Thoracic aorta (tissue), 2 donors: ENCODE data around the gene PRRC2C. TPM values are rescaled to one million over a fixed set of nuclear protein-coding genes. Genes with fewer than 3 reads are reported as not detected.

Experiments
- ATAC-seq: fragments of 150-250 bp; one replicate; pipeline ENCODE4 v1.8.0; 2017; ENCODE audit warnings: low read depth; ENCODE audit not compliant: insufficient number of reproducible peaks, low FRiP score
- DNase-seq: peaks from one replicate; pipeline ENCODE4 v3.0.0-alpha.2; 2020; ENCODE audit warnings: low spot score
- H3K27ac ChIP-seq, 2 donors: fragments of 200-600 bp; sonication (generic); 1 replicate in 1 of 2; 2 replicates in 1 of 2; pipeline ENCODE4 v1.5.1; 2016; ENCODE audit warnings: mild to moderate bottlenecking in 2 of 2, moderate library complexity in 2 of 2
- H3K27me3 ChIP-seq: fragments of 200-600 bp; sonication (generic); replicated peaks from 2 replicates; pipeline ENCODE4 v1.6.0; 2016; ENCODE audit warnings: mild to moderate bottlenecking; ENCODE audit not compliant: insufficient read depth
- H3K36me3 ChIP-seq: fragments of 200-600 bp; sonication (generic); one replicate; pipeline ENCODE4 v1.5.1; 2016
- H3K4me1 ChIP-seq, 2 donors: fragments of 200-600 bp; sonication (generic); 1 replicate in 1 of 2; 2 replicates in 1 of 2; pipeline versions ENCODE4 v1.5.1 to v1.6.0; 2016; ENCODE audit warnings: low read depth in 2 of 2, mild to moderate bottlenecking in 1 of 2; ENCODE audit not compliant: control insufficient read depth in 1 of 2
- H3K4me3 ChIP-seq: fragments of 200-600 bp; sonication (generic); 2 replicates; pipeline ENCODE4 v1.5.1; 2016; ENCODE audit warnings: mild to moderate bottlenecking
- H3K9me3 ChIP-seq: fragments of 200-600 bp; sonication (generic); 2 replicates; pipeline ENCODE4 v1.5.1; 2016
- total RNA-seq, 2 donors: library from RNA; depleted of rRNA; stranded (reverse); fragments of >200 nt; gene quantifications; one replicate each; pipeline versions ENCODE4 v1.1.0 to v1.2.3, GENCODE V29; 2016
- TF ChIP-seq, protein P1 (sequence below): fragments of 200-600 bp; sonication (generic); IDR thresholded peaks from one replicate; pipeline ENCODE4 v1.5.1; 2019; ENCODE audit warnings: antibody characterized with exemption

PRRC2C gene
- total RNA-seq, 2 donors from 2014 or later: 73.9 to 127 TPM

DNA sequence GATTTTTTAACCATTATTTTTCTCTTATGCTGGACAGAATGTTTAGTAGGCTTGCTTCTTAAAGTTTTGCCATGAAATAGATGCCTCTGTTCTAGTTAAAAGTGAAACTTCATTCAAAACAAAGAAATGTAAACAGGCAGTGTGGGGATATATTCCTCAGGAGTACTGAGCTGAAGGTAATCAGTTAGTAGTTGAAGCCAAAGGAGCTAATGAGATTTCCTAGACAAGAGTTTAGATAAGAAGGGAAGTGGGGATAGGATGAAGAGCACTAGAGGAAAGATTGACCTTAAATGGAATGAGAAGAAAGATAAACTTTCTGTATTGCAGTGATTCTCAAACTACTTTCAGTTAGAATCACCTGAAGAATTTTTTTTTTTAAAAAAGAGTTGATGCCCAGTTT lies 23.9 kb downstream of the PRRC2C start:
- no peak for DNase-seq

DNA sequence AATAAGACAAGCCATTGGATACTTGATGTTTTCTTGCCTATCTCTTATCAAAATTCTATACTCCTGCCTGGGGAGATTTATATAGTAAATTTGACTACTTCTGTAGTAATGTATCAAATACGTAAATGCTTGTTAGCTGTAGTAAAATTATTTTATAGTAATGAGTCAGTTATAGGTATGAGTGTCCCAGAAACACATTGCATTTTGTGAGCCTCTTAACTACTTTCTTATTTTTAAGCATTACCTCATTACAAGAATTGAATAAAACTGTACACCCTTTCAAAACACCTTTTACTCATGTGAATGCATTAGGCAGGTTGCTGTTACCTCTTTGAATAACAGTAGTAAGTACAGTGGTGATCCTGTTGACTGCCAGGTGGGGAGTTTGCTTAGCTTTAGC lies 28.4 kb downstream of the PRRC2C start:
- ATAC-seq: no peak
- Histone ChIP-seq H3K27ac (no peak overlapping the region), H3K27me3 (no peaks in the 10 kb centered on the region), H3K4me3 (no peak overlapping the region), H3K36me3 (peaks cover 15% of the 10 kb centered on the region), H3K9me3 (no peaks in the 10 kb centered on the region), H3K4me1 (peaks cover 3 to 12% of the 10 kb centered on the region in 2 donors)
- TF ChIP-seq, protein P1, sequence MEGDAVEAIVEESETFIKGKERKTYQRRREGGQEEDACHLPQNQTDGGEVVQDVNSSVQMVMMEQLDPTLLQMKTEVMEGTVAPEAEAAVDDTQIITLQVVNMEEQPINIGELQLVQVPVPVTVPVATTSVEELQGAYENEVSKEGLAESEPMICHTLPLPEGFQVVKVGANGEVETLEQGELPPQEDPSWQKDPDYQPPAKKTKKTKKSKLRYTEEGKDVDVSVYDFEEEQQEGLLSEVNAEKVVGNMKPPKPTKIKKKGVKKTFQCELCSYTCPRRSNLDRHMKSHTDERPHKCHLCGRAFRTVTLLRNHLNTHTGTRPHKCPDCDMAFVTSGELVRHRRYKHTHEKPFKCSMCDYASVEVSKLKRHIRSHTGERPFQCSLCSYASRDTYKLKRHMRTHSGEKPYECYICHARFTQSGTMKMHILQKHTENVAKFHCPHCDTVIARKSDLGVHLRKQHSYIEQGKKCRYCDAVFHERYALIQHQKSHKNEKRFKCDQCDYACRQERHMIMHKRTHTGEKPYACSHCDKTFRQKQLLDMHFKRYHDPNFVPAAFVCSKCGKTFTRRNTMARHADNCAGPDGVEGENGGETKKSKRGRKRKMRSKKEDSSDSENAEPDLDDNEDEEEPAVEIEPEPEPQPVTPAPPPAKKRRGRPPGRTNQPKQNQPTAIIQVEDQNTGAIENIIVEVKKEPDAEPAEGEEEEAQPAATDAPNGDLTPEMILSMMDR: no peak
- no peak for DNase-seq

More for the DNA sequence above, 23.9 kb downstream of the PRRC2C start:
- H3K36me3 ChIP-seq: peaks cover 5% of the 10 kb centered on the region
- H3K27me3 ChIP-seq: no peaks in the 10 kb centered on the region
- H3K9me3 ChIP-seq: no peaks in the 10 kb centered on the region
- H3K4me3 ChIP-seq: no peak overlapping the region
- no peak overlapping the region for H3K27ac ChIP-seq
- ATAC-seq: no peak
- H3K4me1 ChIP-seq: peaks cover 25 to 55% of the 10 kb centered on the region in 2 donors
- TF ChIP-seq, protein P1: no peak

DNA sequence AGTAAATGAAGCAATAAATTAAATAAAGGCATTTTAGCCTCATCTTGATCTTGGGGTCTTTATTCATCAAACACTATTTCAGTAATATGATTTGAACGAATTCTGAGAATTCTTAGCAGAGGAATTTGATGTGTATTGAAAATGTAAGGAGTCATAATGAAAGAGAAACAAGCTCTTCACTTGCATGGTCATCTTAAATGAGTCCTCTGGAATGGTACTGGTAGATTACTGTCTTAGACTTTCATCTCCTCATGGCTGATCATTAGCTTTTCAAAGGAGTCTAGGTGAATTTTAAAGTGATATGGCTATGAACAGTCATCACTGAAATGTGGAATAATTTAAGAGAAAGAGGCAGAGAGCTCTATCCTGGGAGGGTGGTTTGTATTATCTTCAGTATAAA lies 30.0 kb downstream of the PRRC2C start:
- DNase-seq: no peak
- no peaks in the 10 kb centered on the region for H3K4me1 ChIP-seq
- no peak overlapping the region for H3K27ac ChIP-seq
- ATAC-seq: no peak
- peaks cover 18% of the 10 kb centered on the region for H3K36me3 ChIP-seq
- no peak overlapping the region for H3K4me3 ChIP-seq
- H3K9me3 ChIP-seq: no peaks in the 10 kb centered on the region
- H3K27me3 ChIP-seq: no peaks in the 10 kb centered on the region
- TF ChIP-seq, protein P1: no peak

DNA sequence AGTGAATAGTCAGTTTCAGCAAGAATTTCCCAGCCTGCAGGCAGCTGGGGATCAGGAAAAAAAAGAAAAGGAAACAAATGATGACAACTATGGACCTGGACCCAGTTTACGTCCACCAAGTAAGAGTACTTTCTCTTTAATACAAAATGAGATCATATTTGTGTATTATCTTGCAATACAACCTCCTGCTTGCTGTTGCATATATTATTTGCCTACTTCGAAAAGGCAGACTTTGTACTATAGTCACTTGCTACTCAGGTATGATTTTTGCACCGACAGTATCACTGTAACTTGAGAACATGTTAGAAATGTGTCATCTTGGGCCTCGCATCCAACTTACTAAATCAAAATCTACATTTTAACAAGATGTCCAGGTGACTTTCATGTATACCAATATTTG lies 30.4 kb downstream of the PRRC2C start:
- Histone ChIP-seq H3K27ac (no peak overlapping the region), H3K27me3 (no peaks in the 10 kb centered on the region), H3K4me1 (no peaks in the 10 kb centered on the region), H3K9me3 (no peaks in the 10 kb centered on the region), H3K4me3 (no peak overlapping the region), H3K36me3 (peaks cover 18% of the 10 kb centered on the region)
- ATAC-seq (no peak), DNase-seq (no peak)
- TF ChIP-seq, protein P1: no peak

DNA sequence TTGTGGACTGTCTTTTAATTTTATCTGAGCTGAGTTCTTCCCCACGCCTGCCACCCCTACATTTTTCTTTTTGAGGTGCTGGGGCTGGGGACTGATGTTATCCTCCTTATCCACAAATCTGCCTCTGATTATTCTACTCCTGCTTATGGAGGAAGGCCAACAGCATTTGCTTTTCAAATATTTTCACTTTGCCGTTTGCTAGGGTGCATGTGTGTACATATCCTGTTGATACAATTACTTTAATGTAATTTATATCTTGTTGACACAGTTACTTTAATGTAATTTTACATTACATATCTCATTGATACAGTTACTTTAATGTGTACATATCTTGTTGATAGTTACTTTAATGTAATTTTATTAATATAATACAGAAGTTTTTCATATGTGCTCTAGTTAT lies 36.2 kb downstream of the PRRC2C start:
- Histone ChIP-seq H3K4me3 (no peak overlapping the region), H3K4me1 (no peaks in the 10 kb centered on the region), H3K9me3 (no peaks in the 10 kb centered on the region), H3K36me3 (peaks cover 48% of the 10 kb centered on the region), H3K27me3 (no peaks in the 10 kb centered on the region), H3K27ac (no peak overlapping the region)
- ATAC-seq: no peak
- TF ChIP-seq, protein P1: no peak
- DNase-seq: no peak
